Mesendoderm (in vitro differentiated cells): ENCODE results near the gene HARS2. TPM values are rescaled to one million over a fixed set of nuclear protein-coding genes. Genes with fewer than 3 reads are reported as not detected.

Source experiments
- DNase-seq: peaks from one replicate; pipeline ENCODE4 v3.0.0; 2013
- H2AK5ac ChIP-seq: 2 replicates; pipeline ENCODE4 v1.6.1; 2013; ENCODE audit warnings: low read length, inconsistent platforms
- H2BK120ac ChIP-seq: 2 replicates; pipeline ENCODE4 v1.6.1; 2013; ENCODE audit warnings: low read depth, mild to moderate bottlenecking, low read length, moderate library complexity, mixed read lengths
- H2BK15ac ChIP-seq: replicated peaks from 2 replicates; pipeline ENCODE4 v1.6.1; 2013; ENCODE audit warnings: low read depth, mild to moderate bottlenecking, moderate library complexity
- H2BK5ac ChIP-seq: 2 replicates; pipeline ENCODE4 v1.6.1; 2013; ENCODE audit warnings: low read length, inconsistent platforms
- H3K18ac ChIP-seq: 2 replicates; pipeline ENCODE4 v1.6.1; 2013; ENCODE audit warnings: mild to moderate bottlenecking, low read length, mixed read lengths
- H3K23ac ChIP-seq: one replicate; pipeline ENCODE4 v1.6.1; 2013; ENCODE audit warnings: low read length
- H3K27ac ChIP-seq: 2 replicates; pipeline ENCODE4 v1.5.1; 2013; ENCODE audit warnings: low read depth, mild to moderate bottlenecking, inconsistent platforms, low read length, moderate library complexity
- H3K27me3 ChIP-seq: 2 replicates; pipeline ENCODE4 v1.6.1; 2013; ENCODE audit warnings: low read length, control low read depth, mild to moderate bottlenecking, inconsistent platforms; ENCODE audit not compliant: insufficient read depth, poor library complexity
- H3K36me3 ChIP-seq: 2 replicates; pipeline ENCODE4 v1.6.1; 2013; ENCODE audit warnings: low read length, inconsistent platforms; ENCODE audit not compliant: control insufficient read depth, insufficient read depth
- H3K4ac ChIP-seq: one replicate; pipeline ENCODE4 v1.6.1; 2013; ENCODE audit warnings: low read depth, mild to moderate bottlenecking, low read length, moderate library complexity
- H3K4me1 ChIP-seq: 2 replicates; pipeline ENCODE4 v1.6.1; 2013; ENCODE audit warnings: low read depth, low read length, inconsistent platforms; ENCODE audit not compliant: control insufficient read depth
- H3K4me2 ChIP-seq: 2 replicates; pipeline ENCODE4 v1.6.1; 2013; ENCODE audit warnings: low read length
- H3K4me3 ChIP-seq: 2 replicates; pipeline ENCODE4 v1.5.1; 2013; ENCODE audit warnings: mild to moderate bottlenecking, low read length
- H3K56ac ChIP-seq: one replicate; pipeline ENCODE4 v1.6.1; 2013; ENCODE audit warnings: low read length
- H3K79me1 ChIP-seq: 2 replicates; pipeline ENCODE4 v1.6.1; 2013; ENCODE audit warnings: low read length, inconsistent platforms
- H3K79me2 ChIP-seq: 2 replicates; pipeline ENCODE4 v1.6.1; 2013; ENCODE audit warnings: mild to moderate bottlenecking, low read length; ENCODE audit not compliant: control insufficient read depth, insufficient read depth
- H3K9ac ChIP-seq: 2 replicates; pipeline ENCODE4 v1.6.1; 2013; ENCODE audit warnings: low read length, inconsistent platforms
- H4K5ac ChIP-seq: one replicate; pipeline ENCODE4 v1.6.1; 2013; ENCODE audit warnings: low read length
- H4K8ac ChIP-seq: one replicate; pipeline ENCODE4 v1.6.1; 2013; ENCODE audit warnings: low read depth, mild to moderate bottlenecking, control low read depth, low read length, moderate library complexity
- WGBS: extraction: QIAGEN DNeasy Blood & Tissue Kit; methylation state at CpG from one replicate; pipeline ENCODE4 v1.1.7; 2013; ENCODE audit warnings: low lambda C conversion rate, missing lambda C conversion rate; ENCODE audit not compliant: insufficient coverage; ENCODE audit errors: extremely low coverage; 5-methylcytosine and 5-hydroxymethylcytosine counted together
- small RNA-seq: library from polyadenylated mRNA; stranded (forward); fragments of <200 nt; extraction: miRNeasy Mini kit (QIAGEN cat#:217004); gene quantifications from one replicate; pipeline ENCODE3, GENCODE V24; 2013; ENCODE audit not compliant: insufficient read depth

The HARS2 gene

DNA sequence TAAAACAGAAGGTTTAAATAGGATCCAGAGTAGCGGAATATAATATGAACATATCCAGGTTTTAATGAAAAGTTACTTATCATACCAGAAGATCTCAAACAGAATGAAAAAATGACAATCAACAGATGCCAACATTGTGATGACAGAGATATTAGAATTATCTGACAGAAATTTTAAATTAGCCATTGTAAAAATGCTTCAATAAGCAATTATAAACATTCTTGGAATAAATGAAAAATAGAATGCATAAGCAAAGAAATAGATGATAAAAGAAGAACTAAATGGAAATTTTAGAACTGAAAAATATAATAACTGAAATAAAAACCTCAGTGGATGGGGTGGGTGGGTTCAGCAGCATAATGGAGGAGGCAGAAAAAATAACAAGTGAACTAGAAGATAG lies 46.2 kb downstream of the HARS2 start:
- Histone ChIP-seq H2BK120ac (no peak overlapping the region), H3K36me3 (no peaks in the 10 kb centered on the region), H3K27ac (no peak overlapping the region), H2BK5ac (no peak overlapping the region), H3K79me2 (no peaks in the 10 kb centered on the region), H2BK15ac (no peak overlapping the region), H4K5ac (no peak overlapping the region), H3K4ac (no peak overlapping the region), H3K4me3 (no peak overlapping the region), H3K27me3 (no peaks in the 10 kb centered on the region), H3K23ac (no peak overlapping the region), H3K4me2 (no peak overlapping the region), H3K56ac (no peak overlapping the region), H3K18ac (no peak overlapping the region), H3K4me1 (no peaks in the 10 kb centered on the region), H4K8ac (no peak overlapping the region), H2AK5ac (no peak overlapping the region), H3K79me1 (no peaks in the 10 kb centered on the region), H3K9ac (no peak overlapping the region)
- no CpG with 5 or more reads among the region's 1 CpG for WGBS
- no peak for DNase-seq

GRCh38 chr5:140741967-140742366 lies 50.7 kb downstream of the HARS2 start:
- Histone ChIP-seq H4K5ac (no peak overlapping the region), H3K4me2 (no peak overlapping the region), H3K9ac (no peak overlapping the region), H3K4me3 (no peak overlapping the region), H3K56ac (no peak overlapping the region), H2BK15ac (no peak overlapping the region), H3K79me2 (no peaks in the 10 kb centered on the region), H3K4ac (no peak overlapping the region), H4K8ac (no peak overlapping the region), H3K23ac (no peak overlapping the region), H2BK120ac (no peak overlapping the region), H3K27me3 (no peaks in the 10 kb centered on the region), H3K27ac (no peak overlapping the region), H3K36me3 (no peaks in the 10 kb centered on the region), H3K4me1 (no peaks in the 10 kb centered on the region), H3K18ac (no peak overlapping the region), H2AK5ac (no peak overlapping the region), H2BK5ac (no peak overlapping the region), H3K79me1 (no peaks in the 10 kb centered on the region)
- DNase-seq, result no peak
- no CpG with 5 or more reads among the region's 1 CpG for WGBS

Small RNA genes lying within 50 kb of the gene (small RNA-seq; reads per million reads assigned to genes)
- gene VTRNA1-1 (68.4 reads per million, percentile 95 among the genes with 10 or more reads in this experiment), gene VTRNA1-2 (not detected), gene VTRNA1-3 (12.0 reads per million, percentile 88 among the genes with 10 or more reads in this experiment)
